Measurements from ENCODE around the gene CLCNKB.

GRCh38 chr1:16093611-16094010 lies 50.0 kb downstream of the CLCNKB start:
- TF ChIP-seq, protein P1, sequence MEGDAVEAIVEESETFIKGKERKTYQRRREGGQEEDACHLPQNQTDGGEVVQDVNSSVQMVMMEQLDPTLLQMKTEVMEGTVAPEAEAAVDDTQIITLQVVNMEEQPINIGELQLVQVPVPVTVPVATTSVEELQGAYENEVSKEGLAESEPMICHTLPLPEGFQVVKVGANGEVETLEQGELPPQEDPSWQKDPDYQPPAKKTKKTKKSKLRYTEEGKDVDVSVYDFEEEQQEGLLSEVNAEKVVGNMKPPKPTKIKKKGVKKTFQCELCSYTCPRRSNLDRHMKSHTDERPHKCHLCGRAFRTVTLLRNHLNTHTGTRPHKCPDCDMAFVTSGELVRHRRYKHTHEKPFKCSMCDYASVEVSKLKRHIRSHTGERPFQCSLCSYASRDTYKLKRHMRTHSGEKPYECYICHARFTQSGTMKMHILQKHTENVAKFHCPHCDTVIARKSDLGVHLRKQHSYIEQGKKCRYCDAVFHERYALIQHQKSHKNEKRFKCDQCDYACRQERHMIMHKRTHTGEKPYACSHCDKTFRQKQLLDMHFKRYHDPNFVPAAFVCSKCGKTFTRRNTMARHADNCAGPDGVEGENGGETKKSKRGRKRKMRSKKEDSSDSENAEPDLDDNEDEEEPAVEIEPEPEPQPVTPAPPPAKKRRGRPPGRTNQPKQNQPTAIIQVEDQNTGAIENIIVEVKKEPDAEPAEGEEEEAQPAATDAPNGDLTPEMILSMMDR (IDR thresholded peaks at IDR 0.05) = no peak
- no peak for TF ChIP-seq EP300 (IDR thresholded peaks at IDR 0.05)

Data from sigmoid colon (tissue), 4 donors.